Neutrophil (primary cell): ENCODE measurements around the gene IL17RB.

ENCODE experiments used
- H3K27ac ChIP-seq: fragments of 200-600 bp; sonication (generic); 2 replicates; pipeline ENCODE4 v1.5.1; 2016; ENCODE audit warnings: mild to moderate bottlenecking, moderate library complexity
- H3K27me3 ChIP-seq: fragments of 200-600 bp; sonication (generic); 2 replicates; pipeline ENCODE4 v1.6.0; 2016; ENCODE audit warnings: mild to moderate bottlenecking
- H3K36me3 ChIP-seq: fragments of 200-600 bp; sonication (generic); 2 replicates; pipeline ENCODE4 v1.5.1; 2017
- H3K4me1 ChIP-seq, 2 experiments: fragments of 200-600 bp in 1 of 2; sonication (generic) in 1 of 2; 1 replicate in 1 of 2; 2 replicates in 1 of 2; pipeline versions ENCODE4 v1.5.1 to v1.6.1; 2013 to 2016; ENCODE audit warnings: low read depth in 1 of 2, low read length in 1 of 2, mild to moderate bottlenecking in 1 of 2, moderate library complexity in 1 of 2; ENCODE audit not compliant: control insufficient read depth in 1 of 2, insufficient read depth in 1 of 2
- H3K4me3 ChIP-seq, 2 experiments: fragments of 200-600 bp in 1 of 2; sonication (generic) in 1 of 2; 1 replicate in 1 of 2; 2 replicates in 1 of 2; pipeline ENCODE4 v1.5.1; 2013 to 2016; ENCODE audit warnings: low read depth in 1 of 2, low read length in 1 of 2, mild to moderate bottlenecking in 1 of 2, moderate library complexity in 1 of 2
- H3K9me3 ChIP-seq: fragments of 200-600 bp; sonication (generic); 2 replicates; pipeline ENCODE4 v1.5.1; 2016
- CTCF ChIP-seq: fragments of 200-600 bp; sonication (generic); IDR thresholded peaks from 2 replicates; pipeline ENCODE4 v1.5.1; 2016; ENCODE audit warnings: antibody characterized with exemption

IL17RB gene

GRCh38 chr3:53900666-53901331, 54.4 kb downstream of the IL17RB start:
- Histone ChIP-seq H3K9me3 (no peaks in the 10 kb centered on the region), H3K4me3 (no peak overlapping the region), H3K27me3 (peaks cover 87% of the 10 kb centered on the region), H3K36me3 (no peaks in the 10 kb centered on the region), H3K4me1 (no peaks in the 10 kb centered on the region), H3K27ac (no peak overlapping the region)
- no peak for TF ChIP-seq CTCF

- Histone ChIP-seq H3K4me3 (no peak overlapping the region), H3K27ac (no peak overlapping the region), H3K36me3 (no peaks in the 10 kb centered on the region), H3K27me3 (peaks cover 87% of the 10 kb centered on the region), H3K9me3 (no peaks in the 10 kb centered on the region), H3K4me1 (no peaks in the 10 kb centered on the region)
- no peak for TF ChIP-seq CTCF
Measured at GRCh38 chr3:53902067-53902466, 55.7 kb downstream of the IL17RB start.

GRCh38 chr3:53902711-53903110, 56.3 kb downstream of the IL17RB start:
- no peak for TF ChIP-seq CTCF

GRCh38 chr3:53913401-53913800, 67.0 kb downstream of the IL17RB start:
- Histone ChIP-seq H3K4me3 (no peak overlapping the region), H3K36me3 (no peaks in the 10 kb centered on the region), H3K9me3 (no peaks in the 10 kb centered on the region), H3K4me1 (no peaks in the 10 kb centered on the region), H3K27ac (no peak overlapping the region), H3K27me3 (peaks cover 98% of the 10 kb centered on the region)
- TF ChIP-seq CTCF = no peak

More at GRCh38 chr3:53902711-53903110, 56.3 kb downstream of the IL17RB start:
- no peak overlapping the region for H3K27ac ChIP-seq
- no peaks in the 10 kb centered on the region for H3K4me1 ChIP-seq
- peaks cover 87% of the 10 kb centered on the region for H3K27me3 ChIP-seq
- H3K4me3 ChIP-seq = no peak overlapping the region
- no peaks in the 10 kb centered on the region for H3K36me3 ChIP-seq
- no peaks in the 10 kb centered on the region for H3K9me3 ChIP-seq
